HCT116 (cell line): Measurements from ENCODE around the gene HERPUD1. TPM values are rescaled to one million over a fixed set of nuclear protein-coding genes. Genes with fewer than 3 reads are reported as not detected.

ENCODE experiments used
- ATAC-seq: fragments of 200-7000 bp; cut with Tn5 transposase; 2 replicates; pipeline ENCODE4 v1.9.1; 2020; ENCODE audit warnings: mild to moderate bottlenecking, moderate library complexity
- BruUV-seq: library from RNA; stranded (reverse); fragments of 400-500 nt; replicated peaks from 2 replicates; lab custom pipeline; 2021; lab: Mats Ljungman, UMichigan
- CTCF ChIA-PET: fragments of 300-600 bp; sonication (Branson Sonifier 250); formaldehyde crosslinking; loops from one replicate; lab custom pipeline; 2021; ENCODE audit warnings: antibody characterized with exemption; lab: Charles Lee
- POLR2A ChIA-PET: fragments of 300-600, 350-600 bp; sonication (Branson Sonifier 250); formaldehyde crosslinking; loops from one replicate; lab custom pipeline; 2021; ENCODE audit warnings: antibody characterized with exemption; lab: Charles Lee
- RAD21 ChIA-PET, 2 experiments: fragments of 300-600 bp; sonication (Branson Sonifier 250); formaldehyde crosslinking; loops; one replicate each; lab custom pipeline; 2023; ENCODE audit warnings: low total read pairs in 2 of 2; ENCODE audit not compliant: uncharacterized antibody in 2 of 2, unreplicated experiment in 2 of 2, low non-redundant PET in 1 of 2; lab: Charles Lee
- DNase-seq: peaks from one replicate; pipeline ENCODE4 v3.0.0-alpha.2; 2010; ENCODE audit warnings: low read depth, low spot score
- H2AFZ ChIP-seq: fragments of 200-600 bp; shearing (Covaris generic), sonication (generic); 2 replicates; pipeline ENCODE4 v1.6.1; 2017; ENCODE audit warnings: low read depth, mixed run types, mixed read lengths, antibody characterized with exemption, low read length; ENCODE audit not compliant: poor library complexity, severe bottlenecking
- H3K27ac ChIP-seq: 2 replicates; pipeline ENCODE4 v1.5.1; 2012; ENCODE audit warnings: low read depth, low read length
- H3K27me3 ChIP-seq: fragments of 200-600 bp; sonication (generic); 2 replicates; pipeline ENCODE4 v1.6.1; 2016; ENCODE audit warnings: mixed run types, low read length, mixed read lengths; ENCODE audit not compliant: insufficient read depth
- H3K36me3 ChIP-seq, 2 experiments: fragments of 200-500 bp in 1 of 2; fragments of 200-600 bp in 1 of 2; sonication (Bioruptor generic) in 1 of 2; sonication (generic) in 1 of 2; 2 replicates each; pipeline versions ENCODE4 v1.5.1 to v1.6.1; 2014 to 2016; ENCODE audit warnings: low read length in 2 of 2, inconsistent platforms in 1 of 2, mixed read lengths in 1 of 2, mixed run types in 1 of 2; ENCODE audit not compliant: insufficient read depth in 2 of 2, control insufficient read depth in 1 of 2
- H3K4me1 ChIP-seq, 2 experiments: fragments of 200-600 bp in 1 of 2; sonication (generic) in 1 of 2; 2 replicates each; pipeline versions ENCODE4 v1.5.1 to v1.6.1; 2012 to 2017; ENCODE audit warnings: low read length in 2 of 2, inconsistent platforms in 1 of 2, mild to moderate bottlenecking in 1 of 2, mixed read lengths in 1 of 2, mixed run types in 1 of 2, moderate library complexity in 1 of 2; ENCODE audit not compliant: insufficient read depth in 2 of 2, control insufficient read depth in 1 of 2
- H3K4me2 ChIP-seq: fragments of 200-600 bp; sonication (generic); 2 replicates; pipeline ENCODE4 v1.6.1; 2017; ENCODE audit warnings: mixed run types, low read length, mixed read lengths
- H3K4me3 ChIP-seq, 2 experiments: fragments of 200-600 bp in 1 of 2; sonication (generic) in 1 of 2; replicated peaks in 1 of 2; 2 replicates each; pipeline ENCODE4 v1.5.1; 2011 to 2016; ENCODE audit warnings: low read length in 2 of 2, control low read depth in 1 of 2, low read depth in 1 of 2, mild to moderate bottlenecking in 1 of 2, mixed read lengths in 1 of 2, mixed run types in 1 of 2
- H3K79me2 ChIP-seq: fragments of 200-600 bp; sonication (generic); 2 replicates; pipeline ENCODE4 v1.6.1; 2017; ENCODE audit warnings: mild to moderate bottlenecking, mixed run types, low read length, moderate library complexity, mixed read lengths; ENCODE audit not compliant: insufficient read depth
- H3K9ac ChIP-seq: fragments of 200-600 bp; sonication (generic); 2 replicates; pipeline ENCODE4 v1.6.1; 2016; ENCODE audit warnings: low read length, mixed read lengths
- H3K9me2 ChIP-seq: fragments of 200-600 bp; sonication (generic), shearing (Covaris generic); 2 replicates; pipeline ENCODE4 v1.6.1; 2017; ENCODE audit warnings: mixed run types, mild to moderate bottlenecking, moderate library complexity; ENCODE audit not compliant: insufficient read depth
- H3K9me3 ChIP-seq, 2 experiments: fragments of 200-500 bp in 1 of 2; fragments of 200-600 bp in 1 of 2; sonication (Bioruptor generic) in 1 of 2; sonication (generic) in 1 of 2; 2 replicates each; pipeline ENCODE4 v1.6.1; 2014 to 2017; ENCODE audit warnings: low read length in 2 of 2, mixed read lengths in 2 of 2, inconsistent platforms in 1 of 2, low read depth in 1 of 2, mild to moderate bottlenecking in 1 of 2, mixed run types in 1 of 2, moderate library complexity in 1 of 2; ENCODE audit not compliant: control insufficient read depth in 1 of 2, insufficient read depth in 1 of 2
- H4K20me1 ChIP-seq: fragments of 200-600 bp; sonication (generic), shearing (Covaris generic); 2 replicates; pipeline ENCODE4 v1.6.1; 2017; ENCODE audit warnings: mixed run types, mild to moderate bottlenecking, moderate library complexity; ENCODE audit not compliant: insufficient read depth
- CEBPB ChIP-seq: IDR thresholded peaks from 2 replicates; pipeline ENCODE4 v1.6.1; 2012; ENCODE audit warnings: low read depth
- POLR2A ChIP-seq: IDR thresholded peaks from 2 replicates; pipeline ENCODE4 v1.7.0; 2011; ENCODE audit warnings: borderline replicate concordance; ENCODE audit not compliant: insufficient read depth, insufficient read length; ENCODE audit errors: extremely low read depth
- POLR2AphosphoS5 ChIP-seq: IDR thresholded peaks from 2 replicates; pipeline ENCODE4 v1.6.1; 2011; ENCODE audit warnings: mild to moderate bottlenecking, low read depth, low read length, moderate library complexity
- RAD21 ChIP-seq: IDR thresholded peaks from 2 replicates; pipeline ENCODE4 v1.6.1; 2012; ENCODE audit warnings: low read depth, mild to moderate bottlenecking
- ZFX ChIP-seq: fragments of 450-650 bp; IDR thresholded peaks from 2 replicates; pipeline ENCODE4 v1.6.1; 2017
- intact Hi-C: fragments of 100-400 bp; cut with micrococcal nuclease; formaldehyde crosslinking; loops from 2 replicates; pipeline ENCODE4 v1.10.0; 2022
- total RNA-seq: library from RNA; stranded (reverse); gene quantifications from one replicate; pipeline ENCODE4 v1.2.1, GENCODE V29; 2021; ENCODE audit not compliant: unreplicated experiment
- TF ChIP-seq, protein P1 (sequence below): IDR thresholded peaks from 2 replicates; pipeline ENCODE4 v1.6.1; 2012

HERPUD1 gene
- total RNA-seq, 1 experiment from 2014 or later: 113 TPM

DNA sequence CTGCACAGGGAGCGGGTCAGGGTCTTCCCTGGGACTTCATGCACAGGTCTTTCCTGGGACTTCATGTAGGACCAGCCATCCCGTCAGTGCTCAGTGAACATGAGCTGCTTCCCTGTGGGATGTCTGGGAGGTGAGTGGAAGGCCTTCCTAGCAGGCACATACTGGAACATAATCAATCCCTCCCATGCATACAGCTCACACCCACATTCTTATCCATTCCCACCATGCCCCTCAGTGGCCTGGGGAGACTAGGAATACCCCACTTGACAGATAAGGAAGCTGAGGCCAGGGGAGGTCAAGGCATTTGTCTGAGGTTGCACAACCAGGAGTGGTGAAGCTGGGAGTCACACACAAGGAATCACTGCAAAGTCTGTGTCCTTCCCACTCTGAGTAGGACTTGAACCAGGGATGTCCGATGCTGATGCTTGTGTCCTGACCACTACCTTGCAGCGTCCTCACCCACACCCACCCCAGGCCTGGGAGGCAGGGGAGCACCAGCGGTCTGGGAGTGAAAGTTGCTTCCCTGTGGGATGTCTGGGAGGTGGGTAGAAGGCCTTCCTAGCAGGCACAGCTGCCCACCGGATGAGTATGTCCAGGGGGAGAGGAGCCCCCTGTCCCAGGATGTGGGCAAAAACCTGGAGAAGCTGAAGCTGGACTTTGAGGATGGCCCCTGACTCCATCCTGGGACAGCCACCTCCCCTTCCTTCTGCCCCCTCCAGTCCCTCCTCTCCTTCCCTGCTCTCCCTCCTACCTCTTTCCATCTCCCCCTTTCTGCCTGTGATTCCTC, 56.4 kb downstream of the HERPUD1 start:
- CTCF ChIA-PET: interaction anchor here (1.2 to 1.3 kb wide), 2 partner anchors 23 to 25 kb away, joined by 4 read pairs; no protein-coding TSS in a partner anchor
- TF ChIP-seq, protein P1, sequence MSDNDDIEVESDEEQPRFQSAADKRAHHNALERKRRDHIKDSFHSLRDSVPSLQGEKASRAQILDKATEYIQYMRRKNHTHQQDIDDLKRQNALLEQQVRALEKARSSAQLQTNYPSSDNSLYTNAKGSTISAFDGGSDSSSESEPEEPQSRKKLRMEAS: no peak
- TF ChIP-seq, all 23 proteins: peak for 0
- H3K9me2 ChIP-seq: no peaks in the 10 kb centered on the region
- no TSS peak for BruUV-seq
- H2AFZ ChIP-seq: peak overlapping the region; percentile 82
- intact Hi-C loops: no loop called here
- no peak overlapping the region for H3K27ac ChIP-seq
- ATAC-seq (no peak), DNase-seq (no peak)
- H3K9me3 ChIP-seq: no peaks in the 10 kb centered on the region
- H3K27me3 ChIP-seq: no peaks in the 10 kb centered on the region
- H3K4me1 ChIP-seq: peaks cover 32 to 53% of the 10 kb centered on the region in 2 experiments
- H3K9ac ChIP-seq: peak overlapping the region; percentile 74
- no peaks in the 10 kb centered on the region for H4K20me1 ChIP-seq
- RAD21 ChIA-PET: no interaction called here
- H3K4me2 ChIP-seq: peak overlapping the region; percentile 94
- no peaks in the 10 kb centered on the region for H3K79me2 ChIP-seq
- H3K4me3 ChIP-seq: peak overlapping the region in 1 of 2 experiments; percentile 80; a peak in 1 of 4 replicates
- no peaks in the 10 kb centered on the region for H3K36me3 ChIP-seq
- POLR2A ChIA-PET: interaction anchor here (0.8 kb wide), 1 partner anchor 24 kb away, joined by 3 read pairs; no protein-coding TSS in a partner anchor

DNA sequence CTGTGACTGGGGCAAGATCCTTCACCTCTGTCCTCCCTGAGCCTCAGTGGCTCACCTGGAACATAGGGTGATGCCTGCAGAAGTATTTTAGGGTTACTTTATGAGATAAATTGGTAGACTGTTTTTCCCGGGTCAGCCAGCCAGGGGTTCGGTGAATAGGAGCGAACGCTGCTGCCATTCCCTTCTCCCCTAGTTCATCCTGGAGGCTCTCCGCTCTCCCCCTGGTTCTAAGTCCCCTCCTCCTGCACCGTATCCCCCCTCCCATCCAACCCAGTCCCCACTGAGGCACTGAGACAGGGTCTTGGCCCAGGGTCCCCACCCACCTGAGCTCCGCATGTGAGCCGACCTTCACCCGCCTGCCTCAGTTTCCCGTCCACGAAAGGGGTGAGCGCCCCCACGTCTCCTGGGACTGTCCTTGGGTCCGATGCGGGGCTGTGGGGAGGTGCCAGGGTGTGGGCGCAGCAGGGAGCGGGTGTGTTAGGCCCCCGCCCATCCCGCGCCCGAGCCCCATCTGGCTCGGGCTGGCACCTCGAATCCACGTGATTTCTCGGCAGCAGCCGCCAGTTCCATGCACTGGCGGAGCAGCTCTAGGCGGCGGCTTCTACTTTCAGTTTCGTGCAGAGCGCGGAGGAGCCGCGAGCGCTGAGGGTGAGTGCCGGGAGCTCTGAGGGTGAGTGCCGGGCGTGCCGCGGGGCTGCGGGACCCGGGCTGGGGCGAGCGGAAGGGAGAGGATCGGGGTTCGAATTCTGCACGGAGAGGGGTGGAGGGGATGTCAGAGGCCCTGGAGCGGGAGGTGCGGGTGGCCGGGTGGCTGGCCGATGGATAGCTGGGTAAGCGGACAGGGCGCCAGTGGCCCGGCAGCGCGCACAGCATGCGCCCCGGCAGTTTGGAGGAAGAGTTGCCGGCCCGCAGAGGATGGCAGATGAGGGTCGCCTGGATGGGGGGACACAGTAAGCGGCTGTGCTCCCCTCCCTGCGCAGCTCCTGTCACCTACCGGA, 57.3 kb downstream of the HERPUD1 start, which contains the start of gene NLRC5:
NLRC5 (plus strand) TSS at position 610 of the 998 bp plus-strand sequence. CDS start 31,156 bp downstream, outside the sequence.
- Histone ChIP-seq H3K4me3 (peak within 1 kb of the TSS; percentile 68 to 80), H3K9ac (peak within 1 kb of the TSS; percentile 74), H3K4me2 (peak within 1 kb of the TSS; percentile 94), H2AFZ (peak within 1 kb of the TSS; percentile 82), H3K9me2 (no peaks in the 10 kb centered on the region), H3K4me1 (peaks cover 28 to 44% of the 10 kb centered on the region in 2 experiments), H3K9me3 (no peaks in the 10 kb centered on the region), H3K79me2 (no peaks in the 10 kb centered on the region), H4K20me1 (no peaks in the 10 kb centered on the region), H3K36me3 (no peaks in the 10 kb centered on the region), H3K27ac (peak within 1 kb of the TSS; percentile 43; the same call in 1 of the 2 replicates), H3K27me3 (no peaks in the 10 kb centered on the region)
- RAD21 ChIA-PET: no interaction called here
- DNase-seq (peak; percentile 22), ATAC-seq (peak; percentile 78)
- POLR2A ChIA-PET: interaction anchor here (0.7 to 0.8 kb wide), 2 partner anchors 18 to 25 kb away, joined by 3 read pairs; no protein-coding TSS in a partner anchor
- intact Hi-C loops: no loop called here
- CTCF ChIA-PET: interaction anchor here (1.2 to 1.3 kb wide), 2 partner anchors 24 to 25 kb away, joined by 4 read pairs; no protein-coding TSS in a partner anchor
- TF ChIP-seq ZFX: peak; percentile 15; the same call in 1 of the 2 replicates
- TF ChIP-seq RAD21: no peak
- TF ChIP-seq POLR2A: peak; percentile 46
- no peak for TF ChIP-seq CEBPB
- TF ChIP-seq, protein P1: peak; percentile 84
- TF ChIP-seq POLR2AphosphoS5: peak; percentile 38; the same call in 1 of the 2 replicates
- TSS peak; percentile 46 for BruUV-seq
